ENCODE data around the gene TLCD1. TPM values are rescaled to one million over a fixed set of nuclear protein-coding genes. Genes with fewer than 3 reads are reported as not detected.
"Not testable (repeated sequence)": the region's sequence is repeated elsewhere in the genome, so short reads cannot be mapped to it uniquely, and the experiment has no call there.

The TLCD1 gene
- total RNA-seq, 6 experiments from 2014 or later = 8.0 to 14.6 (median 11.3) TPM

GRCh38 chr17:28723159-28723835 is 2.7 kb downstream of the TLCD1 start:
- Mint-ChIP-seq H3K4me3 (peak overlapping the region; percentile 28), H3K9me3 (peaks cover 8% of the 10 kb centered on the region; the same call in 1 of the 2 replicates), H3K4me1 (ENCODE audit: low read depth) (peaks cover 73% of the 10 kb centered on the region), H3K36me3 (ENCODE audit: low read depth) (peaks cover 32% of the 10 kb centered on the region), H3K27me3 (ENCODE audit: insufficient read depth) (peaks cover 29% of the 10 kb centered on the region), H3K27ac (peak overlapping the region; percentile 96)
- DNase-seq = no peak
- TF ChIP-seq CTCF (IDR thresholded peaks at IDR 0.05) = no peak

GRCh38 chr17:28722417-28723158 is 3.4 kb downstream of the TLCD1 start:
- Mint-ChIP-seq H3K4me1 (ENCODE audit: low read depth) (peaks cover 71% of the 10 kb centered on the region), H3K27me3 (ENCODE audit: insufficient read depth) (peaks cover 29% of the 10 kb centered on the region), H3K36me3 (ENCODE audit: low read depth) (peaks cover 32% of the 10 kb centered on the region), H3K9me3 (peaks cover 8% of the 10 kb centered on the region; the same call in 1 of the 2 replicates), H3K4me3 (peak overlapping the region; percentile 100), H3K27ac (peak overlapping the region; percentile 96)
- no peak for TF ChIP-seq CTCF (IDR thresholded peaks at IDR 0.05)
- DNase-seq = no peak

- Mint-ChIP-seq H3K36me3 (ENCODE audit: low read depth) (peaks cover 32% of the 10 kb centered on the region), H3K4me3 (peak overlapping the region; percentile 100), H3K27me3 (ENCODE audit: insufficient read depth) (peaks cover 20% of the 10 kb centered on the region), H3K27ac (peak overlapping the region; percentile 91), H3K4me1 (ENCODE audit: low read depth) (peaks cover 75% of the 10 kb centered on the region)
- DNase-seq, H3K9me3 Mint-ChIP-seq: not testable (repeated sequence)
These were observed 5.1 kb downstream of the TLCD1 start for GRCh38 chr17:28720997-28721329.

GRCh38 chr17:28720247-28720996 is 5.6 kb downstream of the TLCD1 start:
- Mint-ChIP-seq H3K9me3 (peaks cover 8% of the 10 kb centered on the region; the same call in 1 of the 2 replicates), H3K36me3 (ENCODE audit: low read depth) (peaks cover 37% of the 10 kb centered on the region)
- no peak for DNase-seq

GRCh38 chr17:28719021-28719433 is 7.0 kb downstream of the TLCD1 start:
- peak overlapping the region; percentile 91 for H3K27ac Mint-ChIP-seq
- DNase-seq = no peak
- TF ChIP-seq CTCF (IDR thresholded peaks at IDR 0.05) = no peak
- H3K36me3 Mint-ChIP-seq (ENCODE audit: low read depth) = peaks cover 37% of the 10 kb centered on the region
- peaks cover 9% of the 10 kb centered on the region for H3K27me3 Mint-ChIP-seq (ENCODE audit: insufficient read depth)
- peaks cover 8% of the 10 kb centered on the region; the same call in 1 of the 2 replicates for H3K9me3 Mint-ChIP-seq
- peak overlapping the region; percentile 100 for H3K4me3 Mint-ChIP-seq
- H3K4me1 Mint-ChIP-seq (ENCODE audit: low read depth) = peaks cover 66% of the 10 kb centered on the region

More at GRCh38 chr17:28720247-28720996, 5.6 kb downstream of the TLCD1 start:
- Mint-ChIP-seq H3K27me3 (ENCODE audit: insufficient read depth) (peaks cover 15% of the 10 kb centered on the region), H3K4me1 (ENCODE audit: low read depth) (peaks cover 77% of the 10 kb centered on the region), H3K4me3 (peak overlapping the region; percentile 100), H3K27ac (peak overlapping the region; percentile 91)
- peak; percentile 62 for TF ChIP-seq CTCF (IDR thresholded peaks at IDR 0.05)
